Uterus (tissue), 2 donors: ENCODE results near the gene EEF1AKMT2.

Experiments
- CTCF ChIP-seq, 4 experiments: fragments of 200-600 bp in 2 of 4; fragments of 450-650 bp in 2 of 4; sonication (generic) in 2 of 4; IDR thresholded peaks; one replicate each; pipeline ENCODE4 v1.5.1; 2016 to 2019; ENCODE audit warnings: antibody characterized with exemption in 4 of 4, mild to moderate bottlenecking in 2 of 4, moderate library complexity in 1 of 4
- POLR2A ChIP-seq, 2 donors: fragments of 450-650 bp; IDR thresholded peaks; one replicate each; pipeline ENCODE4 v1.6.1; 2016; ENCODE audit warnings: antibody characterized with exemption in 2 of 2, mild to moderate bottlenecking in 1 of 2, moderate library complexity in 1 of 2

DNA sequence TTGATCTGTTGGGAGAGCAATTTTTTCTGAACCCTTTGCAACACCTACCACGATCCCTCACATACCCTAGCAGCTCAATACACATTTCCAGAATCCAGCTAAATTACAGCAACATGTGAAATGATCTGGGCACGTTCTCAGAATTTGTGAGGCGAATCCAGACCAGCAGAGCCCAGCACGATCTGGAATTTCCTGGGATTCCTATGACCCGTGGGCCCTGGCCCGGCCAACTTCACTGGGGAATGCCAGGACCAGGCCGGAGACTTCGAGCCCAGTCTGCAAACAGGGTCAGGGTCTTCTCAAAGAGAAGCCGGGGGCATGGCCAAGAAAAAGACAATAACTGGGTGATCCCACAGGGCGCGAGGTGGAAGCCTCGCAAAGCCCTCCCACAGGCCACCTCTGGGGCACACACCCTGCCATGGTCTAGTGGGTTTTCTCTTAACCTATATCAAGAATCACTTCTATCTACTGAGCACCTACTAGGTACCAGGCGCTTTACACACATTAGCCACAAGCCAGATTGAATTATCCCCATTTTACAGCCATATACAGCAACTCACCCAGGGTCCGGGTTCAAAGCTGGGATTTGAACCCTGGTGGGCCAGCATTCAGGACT, 81.3 kb downstream of the EEF1AKMT2 start:
- TF ChIP-seq CTCF (IDR thresholded peaks at IDR 0.05) (no peak), POLR2A (IDR thresholded peaks at IDR 0.05) (no peak)
